Left renal pelvis (tissue), 4 donors: ENCODE data around the gene BDH1. TPM values are rescaled to one million over a fixed set of nuclear protein-coding genes. Genes with fewer than 3 reads are reported as not detected.
A peak's percentile ranks its signal among the peaks of the same experiment; 100 is the strongest.
"Not testable (repeated sequence)": the region's sequence is repeated elsewhere in the genome, so short reads cannot be mapped to it uniquely, and the experiment has no call there.

Experiments
- DNase-seq, 4 donors: peaks; one replicate each; pipeline ENCODE4 v3.0.0-alpha.2; 2013; ENCODE audit warnings: low read depth in 4 of 4, low spot score in 3 of 4
- polyA plus RNA-seq, 4 donors: library from polyadenylated mRNA; unstranded; fragments of 120-200 nt; gene quantifications; one replicate each; pipeline ENCODE4 v1.2.1, GENCODE V29; 2013; ENCODE audit not compliant: insufficient read length in 4 of 4

Gene BDH1
- polyA plus RNA-seq, 4 donors, result 5.2 to 50.1 (median 36.5) TPM

- DNase-seq, result no peak
Measured at GRCh38 chr3:197578376-197578775, 22.6 kb upstream of the BDH1 start.

GRCh38 chr3:197577366-197578074 lies 21.8 kb upstream of the BDH1 start:
- DNase-seq, result no peak

GRCh38 chr3:197576838-197577237 lies 21.1 kb upstream of the BDH1 start:
- DNase-seq, result no peak

- DNase-seq, result no peak
Measured at GRCh38 chr3:197575362-197575761, 19.6 kb upstream of the BDH1 start.

GRCh38 chr3:197574396-197574991 lies 18.7 kb upstream of the BDH1 start:
- DNase-seq, result not testable (repeated sequence)

- no peak for DNase-seq
Measured at GRCh38 chr3:197573048-197573767, 17.4 kb upstream of the BDH1 start.

- not testable (repeated sequence) for DNase-seq
Measured at GRCh38 chr3:197571880-197572172, 16.1 kb upstream of the BDH1 start.

- not testable (repeated sequence) for DNase-seq
Measured at GRCh38 chr3:197571074-197571879, 15.5 kb upstream of the BDH1 start.

GRCh38 chr3:197569433-197569832 lies 13.7 kb upstream of the BDH1 start:
- DNase-seq, result not testable (repeated sequence)

- DNase-seq, result no peak
Measured at GRCh38 chr3:197567904-197568681, 12.3 kb upstream of the BDH1 start.

- DNase-seq, result not testable (repeated sequence)
Measured at GRCh38 chr3:197566155-197566554, 10.4 kb upstream of the BDH1 start.

GRCh38 chr3:197564097-197564843 lies 8.5 kb upstream of the BDH1 start:
- no peak for DNase-seq

- no peak for DNase-seq
Measured at GRCh38 chr3:197562398-197563251, 6.9 kb upstream of the BDH1 start.

- DNase-seq, result no peak
Measured at GRCh38 chr3:197561926-197562325, 6.2 kb upstream of the BDH1 start.

GRCh38 chr3:197559651-197560050 lies 3.9 kb upstream of the BDH1 start:
- no peak for DNase-seq

GRCh38 chr3:197554562-197555280 lies 1.0 kb downstream of the BDH1 start:
- peak; percentile 86 to 93 (median 88) for DNase-seq

GRCh38 chr3:197554196-197554561 lies 1.6 kb downstream of the BDH1 start:
- DNase-seq, result no peak

- no peak for DNase-seq
Measured at GRCh38 chr3:197552198-197552597, 3.6 kb downstream of the BDH1 start.
